HG02610 (cell line): ENCODE data around the gene RFC5.
A peak's percentile ranks its signal among the peaks of the same experiment; 100 is the strongest.
"Not testable (repeated sequence)": the region's sequence is repeated elsewhere in the genome, so short reads cannot be mapped to it uniquely, and the experiment has no call there.

Experiments used
- ATAC-seq: cut with Tn5 transposase; IDR thresholded peaks from one replicate; pipeline ENCODE4 v1.9.1; 2021; ENCODE audit warnings: mild to moderate bottlenecking, moderate library complexity; ENCODE audit not compliant: unreplicated experiment

RFC5 gene, protein sequence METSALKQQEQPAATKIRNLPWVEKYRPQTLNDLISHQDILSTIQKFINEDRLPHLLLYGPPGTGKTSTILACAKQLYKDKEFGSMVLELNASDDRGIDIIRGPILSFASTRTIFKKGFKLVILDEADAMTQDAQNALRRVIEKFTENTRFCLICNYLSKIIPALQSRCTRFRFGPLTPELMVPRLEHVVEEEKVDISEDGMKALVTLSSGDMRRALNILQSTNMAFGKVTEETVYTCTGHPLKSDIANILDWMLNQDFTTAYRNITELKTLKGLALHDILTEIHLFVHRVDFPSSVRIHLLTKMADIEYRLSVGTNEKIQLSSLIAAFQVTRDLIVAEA

DNA sequence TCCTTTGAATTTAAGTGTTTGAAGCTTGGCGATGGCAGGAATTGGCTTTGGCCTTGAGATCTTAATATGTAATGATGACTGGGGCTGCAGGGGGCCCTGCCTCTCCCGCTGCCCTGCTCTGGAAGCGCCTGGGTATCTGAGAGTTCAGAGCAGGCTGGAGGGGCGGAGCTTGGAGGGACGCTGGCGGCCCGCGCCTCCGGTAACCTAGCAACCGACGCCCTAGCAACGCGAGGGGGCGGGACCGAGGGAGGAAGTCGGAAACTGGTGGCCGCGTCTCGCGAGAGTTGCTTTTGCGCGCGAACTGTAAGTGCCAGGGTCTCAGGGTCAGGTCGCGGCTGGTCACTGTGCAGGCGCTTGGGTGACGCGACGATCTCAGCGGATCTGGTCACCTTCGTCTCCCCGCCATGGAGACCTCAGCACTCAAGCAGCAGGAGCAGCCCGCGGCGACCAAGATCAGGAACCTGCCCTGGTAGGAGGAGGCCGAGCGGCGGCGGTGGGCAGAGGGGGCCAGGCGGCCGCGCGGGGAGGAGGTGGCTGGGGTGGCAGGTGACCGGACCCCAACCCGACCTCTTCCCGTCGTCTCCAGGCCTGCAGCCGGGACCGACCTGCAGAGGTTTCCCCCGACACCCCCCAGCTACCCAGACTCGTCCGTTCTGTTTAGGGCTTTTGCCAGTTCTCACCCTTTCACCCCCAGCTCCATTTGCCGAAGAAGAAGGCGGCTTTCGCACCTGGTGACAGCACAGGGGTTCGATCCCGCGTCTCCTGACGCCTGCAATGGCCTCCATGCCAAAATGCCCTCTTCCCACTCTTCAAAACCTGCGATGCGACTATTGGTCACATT lies at the start of gene RFC5:
TSS of gene RFC5 (plus strand) at position 280 of the 841 bp plus-strand sequence. CDS start at position 405, 125 bp downstream.
- ATAC-seq: peak; percentile 97

DNA sequence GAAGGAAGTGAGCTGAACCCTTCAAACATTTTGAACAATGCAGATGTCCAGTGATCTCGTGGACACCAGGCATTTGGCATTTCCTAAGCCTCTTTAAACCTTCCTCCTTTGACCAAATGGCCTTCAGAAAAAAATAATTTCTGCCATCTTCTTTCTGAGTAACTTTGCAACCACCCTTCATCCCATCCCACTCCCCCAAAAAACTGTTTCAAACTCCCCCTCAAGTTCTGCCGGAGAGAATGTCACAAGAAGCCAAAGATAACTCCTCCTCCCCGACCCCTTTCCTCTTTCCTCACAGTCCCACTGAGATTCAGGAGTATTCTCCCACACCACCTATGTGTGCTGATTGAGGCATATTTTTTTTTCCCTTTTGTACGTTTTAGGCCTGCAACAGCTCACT lies 49.5 kb upstream of the RFC5 start:
- no peak for ATAC-seq

DNA sequence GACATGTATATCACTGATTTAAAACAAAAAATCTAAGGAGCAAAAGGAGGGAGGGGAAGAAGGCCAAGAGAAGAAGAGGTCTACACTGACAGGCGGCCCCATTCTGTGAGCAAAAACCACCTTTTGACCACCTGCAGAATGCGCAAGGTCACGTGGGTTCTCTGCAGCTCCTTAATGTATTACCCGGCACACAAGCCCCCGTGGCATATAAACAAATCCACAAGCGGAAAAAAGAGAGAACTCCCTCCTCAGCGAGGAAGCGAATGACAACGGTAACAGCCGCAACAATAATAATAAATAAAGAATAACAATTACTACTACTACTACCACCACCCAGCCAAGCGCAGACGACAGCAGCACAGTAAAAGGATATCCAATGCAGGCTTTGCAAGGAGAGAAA lies 49.0 kb upstream of the RFC5 start:
- ATAC-seq: no peak

DNA sequence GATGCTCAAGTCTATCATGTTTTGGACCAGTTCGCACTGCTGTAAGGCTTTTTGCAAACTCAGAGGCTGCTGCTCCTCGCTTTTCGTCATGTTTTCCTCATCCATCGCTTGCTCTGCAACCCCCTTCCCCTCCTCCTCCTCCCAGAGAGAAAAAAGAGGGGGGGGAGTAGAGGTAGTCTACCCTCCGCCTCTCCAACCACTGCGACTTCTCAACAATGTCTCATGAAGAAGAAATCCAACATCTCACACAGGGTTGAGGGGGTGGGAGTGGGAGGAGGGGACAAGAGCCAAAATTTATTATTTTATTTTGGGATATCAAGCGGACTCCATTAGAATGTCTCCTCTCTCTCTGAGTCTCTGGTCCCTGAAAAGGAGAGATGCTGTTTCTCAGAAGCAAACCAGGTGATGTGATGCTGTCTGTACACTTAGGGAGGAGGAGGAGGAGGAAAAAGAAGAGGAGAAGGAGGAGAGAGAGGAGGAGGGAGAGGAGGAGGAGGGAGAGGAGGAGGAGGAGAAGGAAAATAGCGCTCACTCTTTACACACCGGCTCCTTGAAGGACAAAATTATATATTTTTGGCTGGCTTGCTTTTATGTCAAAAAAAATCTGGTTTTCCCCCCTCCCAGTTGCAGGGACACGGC lies 48.2 kb upstream of the RFC5 start:
- ATAC-seq: no peak

DNA sequence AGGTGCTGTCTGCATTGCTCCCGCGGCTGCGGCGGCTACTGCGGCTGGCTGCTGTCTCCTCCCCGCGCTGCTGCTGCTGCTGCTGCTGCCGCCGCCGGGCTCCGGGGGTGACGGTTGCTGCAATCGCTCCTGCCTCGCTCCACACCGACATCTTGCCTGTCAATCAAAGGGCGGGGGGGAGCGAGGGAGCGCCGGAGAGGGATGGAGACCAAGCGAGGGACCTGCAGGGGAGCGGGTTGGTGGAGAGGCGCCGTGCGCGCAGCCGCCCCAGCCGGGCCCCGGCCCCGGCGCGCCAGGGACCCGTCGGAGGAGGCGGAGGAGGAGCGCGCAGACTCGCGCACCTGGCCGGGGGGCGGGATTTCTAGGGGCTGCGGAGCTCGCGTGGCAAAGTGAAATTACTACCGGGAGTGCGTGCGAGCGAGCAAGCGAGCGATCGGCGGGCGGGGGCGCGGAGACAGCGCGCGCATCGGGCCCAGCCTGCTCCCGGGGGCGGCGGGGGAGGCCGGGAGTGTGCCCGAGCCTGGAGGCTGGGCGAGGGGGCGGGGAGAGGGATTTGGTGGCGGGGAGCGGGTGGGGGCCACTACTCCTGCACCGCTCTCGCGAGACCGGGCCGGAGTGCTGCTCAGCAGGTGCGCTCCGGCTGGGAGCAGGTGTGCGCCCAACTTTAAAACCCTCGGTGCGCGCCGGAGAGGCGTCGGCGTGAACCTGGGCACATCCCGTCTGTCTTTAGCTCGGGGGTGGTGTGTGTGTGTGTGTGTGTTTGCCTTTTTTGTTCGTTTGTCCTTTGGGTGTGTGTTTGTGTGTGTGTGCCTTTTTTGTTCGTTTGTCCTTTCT lies 47.5 kb upstream of the RFC5 start, which contains the start of gene KSR2:
TSS of gene KSR2 (minus strand) at position 165 of the 834 bp plus-strand sequence. CDS start 735 bp downstream, outside the sequence.
- ATAC-seq: peak; percentile 64

DNA sequence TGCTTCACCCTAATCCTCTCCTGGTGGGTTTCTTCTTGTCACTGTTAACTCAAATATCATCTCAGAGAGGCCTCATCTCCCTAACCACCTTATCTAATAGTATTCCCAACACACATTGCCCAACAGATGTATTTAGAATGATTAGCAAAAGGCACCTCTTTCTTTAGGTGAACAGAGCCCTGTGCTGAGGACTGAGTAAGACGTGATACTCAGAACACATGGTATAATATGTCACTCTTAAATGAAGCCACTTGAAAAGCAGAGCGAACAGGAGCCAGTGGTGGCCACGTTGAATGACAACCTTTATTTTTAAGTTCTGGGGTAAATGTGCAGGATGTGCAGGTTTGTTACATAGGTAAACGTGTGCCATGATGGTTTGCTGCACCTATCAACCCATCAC lies 46.2 kb upstream of the RFC5 start:
- no peak for ATAC-seq

DNA sequence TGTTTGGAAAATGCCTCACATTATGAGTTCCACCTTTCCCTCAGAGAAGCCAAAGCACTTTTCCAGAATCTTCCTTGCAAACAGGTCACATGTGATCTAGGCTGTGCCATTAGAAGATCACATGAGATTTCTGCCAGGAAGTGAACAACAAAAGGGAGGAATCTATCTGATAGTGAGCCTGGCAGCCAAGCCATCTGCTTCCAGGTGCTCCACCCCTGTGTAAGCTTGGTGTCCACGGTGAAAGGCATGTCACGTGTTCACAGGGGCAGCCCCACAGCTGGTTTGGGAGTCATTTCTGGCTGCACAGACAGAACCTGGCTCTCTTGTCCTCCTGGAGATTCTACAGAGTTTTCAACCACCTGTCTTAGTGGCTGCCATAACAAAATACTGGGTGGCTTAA lies 44.2 kb upstream of the RFC5 start:
- no peak for ATAC-seq

DNA sequence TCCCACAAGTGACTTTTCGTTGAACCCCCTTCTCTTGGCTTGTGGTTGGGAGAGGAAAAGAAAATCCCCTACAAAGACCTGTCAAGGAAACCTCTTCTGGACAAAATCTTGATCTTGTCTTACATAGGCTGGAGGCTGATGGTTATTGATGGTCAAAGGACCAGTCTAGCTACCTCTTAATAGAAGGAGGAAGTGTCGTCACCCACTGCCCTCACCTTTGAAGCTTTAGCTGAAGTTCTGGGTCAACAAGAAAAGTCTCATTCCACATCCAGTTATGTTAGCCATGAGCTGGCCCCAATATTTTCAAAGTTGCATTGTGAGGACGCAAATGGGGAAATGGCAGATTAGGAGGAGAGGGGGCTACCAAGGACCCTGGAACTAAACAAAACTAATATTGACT lies 41.5 kb upstream of the RFC5 start:
- no peak for ATAC-seq

DNA sequence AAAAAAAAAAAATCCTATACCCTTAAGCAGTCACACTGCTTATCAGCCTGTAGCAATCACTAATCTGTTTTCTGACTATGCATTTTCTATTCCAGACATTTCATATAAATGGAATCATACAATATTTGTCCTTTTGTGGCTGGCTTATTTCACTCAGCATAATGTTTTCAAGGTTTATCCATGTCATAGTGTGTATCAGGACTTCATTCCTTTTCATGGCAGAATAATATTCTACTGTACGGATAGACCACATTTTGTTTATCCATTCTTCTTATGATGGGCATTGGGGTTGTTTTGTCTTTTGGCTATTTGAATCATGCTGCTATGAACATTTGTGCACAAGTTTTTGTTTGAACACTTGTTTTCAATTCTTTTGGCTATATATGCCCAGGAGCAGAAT lies 39.1 kb upstream of the RFC5 start:
- ATAC-seq: no peak

DNA sequence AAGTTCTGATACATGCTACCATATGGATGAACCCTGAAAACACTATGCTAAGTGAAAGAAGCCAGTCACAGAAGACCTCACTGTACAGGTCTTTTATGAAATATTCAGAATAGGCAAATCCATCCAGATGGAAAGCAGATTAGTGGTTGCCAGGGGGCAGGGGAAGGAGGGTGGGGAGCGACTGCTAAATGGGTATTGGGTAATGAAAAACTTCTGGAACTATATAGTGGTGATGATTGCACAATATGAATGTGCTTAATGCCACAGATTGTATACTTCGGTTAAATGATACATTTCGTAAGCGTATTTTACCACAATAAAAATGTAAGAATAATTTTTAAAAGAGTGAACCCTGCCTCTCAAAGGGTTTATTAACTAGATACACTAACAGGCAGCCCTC lies 35.9 kb upstream of the RFC5 start:
- ATAC-seq: no peak

DNA sequence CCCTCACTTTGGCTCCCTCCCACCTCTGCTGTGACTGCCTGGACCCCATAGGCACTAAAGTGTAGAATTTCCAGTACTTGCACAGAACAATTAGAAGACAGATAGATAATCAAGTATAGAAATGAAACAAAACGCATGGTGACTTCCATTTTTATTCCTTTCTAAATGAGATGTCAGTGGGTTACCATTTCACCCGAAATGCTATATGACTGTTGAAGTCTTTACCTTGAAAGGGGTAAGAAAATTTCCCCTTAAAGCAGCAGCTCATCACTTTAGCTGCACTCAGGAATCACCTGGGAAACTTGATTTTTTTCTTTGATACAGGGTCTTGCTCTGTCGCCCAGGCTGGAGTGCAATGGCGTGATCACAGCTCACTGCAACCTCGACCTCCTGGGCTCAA lies 35.2 kb upstream of the RFC5 start:
- ATAC-seq: no peak

DNA sequence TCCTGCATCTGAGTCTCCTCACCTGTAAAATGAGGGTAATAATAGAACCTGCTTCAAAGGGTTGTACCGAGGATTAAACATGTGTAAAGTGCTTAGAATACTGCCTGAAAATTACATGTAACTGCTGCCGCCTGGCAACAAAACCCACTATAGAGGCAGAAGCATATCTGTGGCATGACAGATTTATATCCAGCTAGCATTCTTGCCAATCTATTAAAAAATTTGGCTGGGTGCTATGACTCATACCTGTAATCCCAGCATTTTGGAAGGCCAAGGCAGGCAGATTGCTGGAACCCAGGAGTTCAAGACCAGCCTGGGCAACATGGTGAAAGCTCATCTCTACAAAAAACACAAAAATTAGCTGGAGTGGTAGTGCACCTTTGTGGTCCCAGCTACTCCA lies 31.3 kb upstream of the RFC5 start:
- no peak for ATAC-seq

DNA sequence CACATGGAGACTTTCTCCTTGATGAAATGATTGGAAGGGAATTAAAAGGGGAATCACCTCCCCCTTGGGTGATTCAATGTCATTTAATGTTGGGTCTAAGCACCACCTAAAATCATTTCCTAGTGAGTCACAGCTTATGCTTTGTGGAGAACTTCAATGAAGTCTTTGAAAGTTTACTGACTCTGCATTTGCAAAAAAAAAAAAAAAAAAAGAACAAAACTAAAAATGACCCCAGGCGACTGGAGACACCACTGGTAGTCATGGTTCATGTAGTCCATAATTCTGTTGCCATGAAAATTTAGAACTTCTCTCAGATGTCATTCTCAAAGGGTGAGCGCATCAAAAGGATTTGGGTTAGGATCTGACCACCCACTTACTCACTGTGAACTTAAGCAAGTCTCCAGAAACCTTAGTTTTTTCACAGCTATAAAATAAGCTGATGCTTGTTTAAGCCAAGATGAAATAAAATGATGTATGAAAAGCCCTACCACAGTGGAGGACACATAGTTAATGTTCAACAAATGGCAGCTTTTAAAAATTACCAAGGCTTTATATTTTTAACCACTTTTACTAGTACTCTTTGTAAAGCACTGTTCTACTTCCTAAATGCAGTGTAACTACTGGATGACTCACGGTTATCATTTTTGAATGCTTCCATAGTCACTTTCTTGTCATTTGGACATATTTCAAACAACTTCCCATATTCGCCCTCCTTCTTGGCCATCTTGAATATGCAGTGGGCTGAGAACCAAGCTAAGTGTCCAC lies 29.6 kb upstream of the RFC5 start:
- ATAC-seq: no peak

DNA sequence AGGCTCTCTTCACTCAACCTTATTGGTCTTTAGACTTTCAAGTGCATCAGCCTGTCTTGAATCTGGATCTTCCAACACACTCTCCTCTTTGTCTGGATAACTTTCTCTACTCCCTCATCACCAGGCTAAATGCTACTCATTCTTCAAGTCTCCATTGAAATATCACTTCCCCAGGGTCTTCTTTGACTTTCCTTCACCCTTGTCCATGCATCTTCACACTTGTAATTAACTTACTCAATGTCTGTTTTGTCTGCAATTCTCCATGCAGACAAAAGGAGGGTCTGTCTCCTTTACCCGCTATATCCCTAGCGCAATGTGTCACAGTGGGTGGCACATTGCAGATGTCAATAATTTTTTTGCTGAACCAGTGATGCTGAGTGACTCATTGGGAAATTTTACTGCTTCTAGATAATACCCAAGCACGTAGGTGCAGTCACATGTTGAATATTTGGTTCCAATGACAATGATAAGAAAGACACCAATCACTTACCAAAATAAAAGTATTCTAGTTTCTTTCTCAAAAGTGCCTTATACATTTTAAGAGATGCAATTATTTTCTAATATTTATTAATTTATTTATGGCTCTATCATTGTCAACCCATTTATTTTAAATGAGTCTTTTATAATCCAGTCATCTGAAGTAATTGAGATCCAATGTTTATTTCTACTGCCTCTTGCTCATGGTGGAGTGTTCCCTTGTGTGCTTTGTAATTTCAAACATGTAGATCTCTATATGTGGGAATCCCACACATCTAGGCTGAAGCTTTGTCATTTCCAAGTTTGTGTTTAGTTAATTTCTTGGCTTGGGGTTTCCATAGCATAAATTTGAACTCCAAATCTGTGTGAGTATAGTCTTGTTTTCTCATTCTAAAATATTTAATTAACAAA lies 21.7 kb upstream of the RFC5 start:
- no peak for ATAC-seq

DNA sequence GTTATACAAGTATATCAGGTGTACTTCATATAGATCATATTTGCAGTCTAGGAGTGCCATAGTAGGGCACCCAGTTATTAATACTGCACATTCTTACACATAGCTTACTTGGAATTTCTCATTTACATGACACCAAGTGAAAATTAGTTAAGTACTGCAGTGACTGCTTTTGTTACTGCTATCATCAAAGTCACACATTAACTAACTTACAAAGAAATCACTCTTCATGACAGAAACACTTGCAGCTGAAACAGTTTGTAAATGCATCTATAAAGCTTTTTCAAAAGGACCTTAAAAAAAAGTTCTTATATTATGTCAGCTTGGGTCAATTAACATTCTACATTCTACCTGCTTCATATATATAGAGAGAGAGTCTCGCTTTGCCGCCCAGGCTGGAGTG lies 17.8 kb upstream of the RFC5 start:
- no peak for ATAC-seq

DNA sequence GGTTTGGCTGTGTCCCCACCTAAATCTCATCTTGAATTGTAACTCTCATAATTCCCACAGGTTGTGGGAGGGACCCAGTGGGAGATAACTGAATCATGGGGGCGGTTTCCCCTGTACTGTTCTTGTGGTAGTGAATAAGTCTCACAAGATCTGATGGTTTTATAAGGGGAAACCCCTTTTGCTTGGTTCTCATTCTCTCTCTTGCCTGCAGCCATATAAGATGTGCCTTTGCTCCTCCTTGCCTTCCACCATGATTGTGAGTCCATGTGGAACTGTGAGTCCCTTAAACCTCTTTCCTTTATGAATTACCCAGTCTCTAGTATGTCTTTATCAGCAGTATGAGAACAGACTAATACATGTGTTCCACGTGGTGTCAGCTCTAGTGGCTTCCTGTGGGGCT lies 16.7 kb upstream of the RFC5 start:
- not testable (repeated sequence) for ATAC-seq

DNA sequence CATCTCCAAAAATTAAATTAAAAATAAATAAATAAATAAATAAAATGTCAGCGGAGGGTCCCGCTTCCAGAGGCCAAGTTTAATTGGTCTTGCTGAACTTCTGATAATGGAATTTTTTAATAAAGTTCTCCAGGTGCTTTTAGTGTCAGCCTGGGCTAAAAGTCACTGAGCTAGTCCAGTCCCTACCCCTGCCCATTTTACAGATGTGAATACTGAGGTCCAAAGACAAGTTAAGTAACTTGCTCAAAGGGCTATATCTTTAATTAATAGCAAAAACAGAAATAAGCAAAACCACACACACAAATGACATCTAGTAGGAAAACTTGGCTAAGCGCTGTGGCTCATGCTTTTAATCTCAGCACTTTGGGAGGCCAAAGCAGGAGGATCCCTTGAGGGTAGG lies 5.6 kb upstream of the RFC5 start:
- ATAC-seq: no peak

DNA sequence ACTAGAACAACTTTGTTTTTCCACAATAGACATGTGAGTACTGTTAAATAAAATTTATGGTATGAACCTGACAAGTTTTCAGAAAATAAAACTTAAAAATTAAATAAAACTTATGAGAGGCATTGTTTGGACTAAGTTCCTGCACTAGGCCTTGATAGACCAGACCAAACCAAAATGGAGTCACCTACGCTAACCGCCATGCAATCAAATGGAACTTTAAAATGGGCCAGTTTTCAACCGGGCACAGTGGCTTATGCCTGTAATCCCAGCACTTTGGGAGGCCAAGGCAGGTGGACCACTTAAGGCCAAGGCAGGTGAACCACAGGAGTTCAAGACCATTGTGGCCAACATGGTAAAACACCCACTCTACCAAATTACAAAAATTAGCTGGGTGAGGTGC lies 5.1 kb upstream of the RFC5 start:
- no peak for ATAC-seq

DNA sequence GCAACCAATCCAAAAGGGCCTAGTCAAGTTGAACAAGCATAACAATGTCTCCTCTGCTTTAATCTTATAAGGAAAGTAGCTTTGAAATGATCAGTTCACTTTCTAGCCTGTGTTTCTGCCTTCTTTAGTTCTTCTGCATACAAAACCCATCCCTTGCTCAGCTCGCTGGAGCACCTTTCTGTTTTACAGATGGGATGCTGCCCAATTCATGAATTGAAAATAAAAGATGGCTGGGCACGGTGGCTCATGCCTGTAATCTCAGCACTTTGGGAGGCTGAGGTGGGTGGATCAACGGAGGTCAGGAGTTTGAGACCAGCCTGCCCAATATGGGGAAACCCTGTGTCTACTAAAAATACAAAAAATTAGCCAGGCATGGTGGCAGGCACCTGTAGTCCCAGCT lies 4.5 kb upstream of the RFC5 start:
- no peak for ATAC-seq
